WI38 (cell line): ENCODE results near the gene CDH12.

Experiments
- H3K4me3 ChIP-seq: 2 replicates; pipeline ENCODE4 v1.5.1; 2011; ENCODE audit warnings: low read depth, mild to moderate bottlenecking, control low read depth, low read length
- CTCF ChIP-seq: IDR thresholded peaks from 2 replicates; pipeline ENCODE4 v1.5.1; 2012; ENCODE audit warnings: low read depth, mild to moderate bottlenecking, control low read depth, low read length

Gene CDH12

GRCh38 chr5:22591461-22591860 is 261.7 kb downstream of the CDH12 start:
- TF ChIP-seq CTCF: no peak
- no peak overlapping the region for H3K4me3 ChIP-seq

- no peak for TF ChIP-seq CTCF
- H3K4me3 ChIP-seq: no peak overlapping the region
Measured at GRCh38 chr5:22590677-22591268, 262.4 kb downstream of the CDH12 start.

GRCh38 chr5:22577711-22578110 is 275.4 kb downstream of the CDH12 start:
- no peak overlapping the region for H3K4me3 ChIP-seq
- TF ChIP-seq CTCF: no peak

- TF ChIP-seq CTCF: no peak
- H3K4me3 ChIP-seq: no peak overlapping the region
Measured at GRCh38 chr5:22577006-22577405, 276.1 kb downstream of the CDH12 start.

- no peak for TF ChIP-seq CTCF
- H3K4me3 ChIP-seq: no peak overlapping the region
Measured at GRCh38 chr5:22572941-22573340, 280.2 kb downstream of the CDH12 start.

GRCh38 chr5:22567983-22568382 is 285.2 kb downstream of the CDH12 start:
- TF ChIP-seq CTCF: no peak

GRCh38 chr5:22560147-22560546 is 293.0 kb downstream of the CDH12 start:
- TF ChIP-seq CTCF: no peak
- H3K4me3 ChIP-seq: no peak overlapping the region

More at GRCh38 chr5:22567983-22568382, 285.2 kb downstream of the CDH12 start:
- H3K4me3 ChIP-seq: no peak overlapping the region
